Heart right ventricle (tissue), 16 donors: ENCODE measurements around the gene HIVEP3. TPM values are rescaled to one million over a fixed set of nuclear protein-coding genes. Genes with fewer than 3 reads are reported as not detected.

ENCODE experiments used
- ATAC-seq, 8 donors: fragments of 200-7000 bp; cut with Tn5 transposase; one replicate each; pipeline ENCODE4 v1.9.1; 2020; ENCODE audit warnings: mild to moderate bottlenecking in 8 of 8, moderate library complexity in 8 of 8, moderate number of reproducible peaks in 1 of 8
- DNase-seq, 2 donors: peaks; one replicate each; pipeline ENCODE4 v3.0.0-alpha.2; 2020
- H3K27ac ChIP-seq, 10 donors: fragments of 200-600 bp; sonication (generic) in 2 of 10; one replicate each; pipeline versions ENCODE4 v1.5.0 to v1.8.0; 2020 to 2022; ENCODE audit warnings: mild to moderate bottlenecking in 3 of 10
- H3K27me3 ChIP-seq, 7 donors: fragments of 200-600 bp; one replicate each; pipeline ENCODE4 v1.8.0; 2021 to 2022; ENCODE audit warnings: mild to moderate bottlenecking in 2 of 7
- H3K36me3 ChIP-seq, 9 donors: fragments of 200-600 bp; sonication (generic) in 1 of 9; one replicate each; pipeline versions ENCODE4 v1.5.0 to v1.8.0; 2020 to 2022; ENCODE audit warnings: mild to moderate bottlenecking in 2 of 9
- H3K4me1 ChIP-seq, 9 donors: fragments of 200-600 bp; sonication (generic) in 1 of 9; one replicate each; pipeline versions ENCODE4 v1.5.0 to v1.8.0; 2020 to 2022; ENCODE audit warnings: mild to moderate bottlenecking in 4 of 9
- H3K4me3 ChIP-seq, 10 donors: fragments of 200-600 bp; sonication (generic) in 2 of 10; one replicate each; pipeline versions ENCODE4 v1.5.0 to v1.8.0; 2020 to 2022; ENCODE audit warnings: mild to moderate bottlenecking in 7 of 10, moderate library complexity in 2 of 10
- H3K9me3 ChIP-seq, 11 donors: fragments of 200-600 bp in 10 of 11; sonication (generic) in 2 of 11; one replicate each; pipeline versions ENCODE4 v1.5.0 to v1.8.0; 2013 to 2022; ENCODE audit warnings: mild to moderate bottlenecking in 2 of 11, control low read depth in 1 of 11, moderate library complexity in 1 of 11
- CTCF ChIP-seq, 9 donors: fragments of 200-600 bp; sonication (generic) in 2 of 9; IDR thresholded peaks; one replicate each; pipeline versions ENCODE4 v1.5.0 to v1.8.0; 2021 to 2022; ENCODE audit warnings: antibody characterized with exemption in 9 of 9, mild to moderate bottlenecking in 5 of 9, moderate library complexity in 1 of 9
- WGBS, 2 donors: extraction: QIAGEN DNeasy Blood & Tissue Kit; methylation state at CpG; one replicate each; pipeline ENCODE4 v1.1.7; 2013; ENCODE audit warnings: inconsistent platforms in 1 of 2; 5-methylcytosine and 5-hydroxymethylcytosine counted together
- intact Hi-C, 10 donors: fragments of 100-400 bp; cut with DNase I; formaldehyde crosslinking; loops; one replicate each; pipeline versions ENCODE4 v1.11.1 to v1.14.2; 2022
- polyA plus RNA-seq, 2 donors: library from polyadenylated mRNA; stranded (reverse); fragments of 200-250 nt; gene quantifications; one replicate each; pipeline ENCODE4 v1.2.3, GENCODE V29; 2013
- total RNA-seq, 10 donors: library from RNA; stranded (reverse); fragmentation: NEBNext Ultra II Directional in 3 of 10; extraction: Animal tissue kit (Norgen Biotek cat#: 25700) in 3 of 10; gene quantifications; one replicate each; pipeline versions ENCODE4 v1.2.1 to v1.2.4, GENCODE V29; 2021 to 2023
- donor health status: Arrhythmogenic right ventricular cardiomyopathy.
- donor health status: ischemic (EF 13 %, LVEDD 7.1; RV severe dilation, severe dysfunction).
- donor health status: healthy with polysubstance abuse.
- donor health status: DM: no; HTN: yes; CAD: no.
- donor health status: DM: no; HTN: no; CAD: no.
- donor health status: ischemic (EF 25% LVEDD 6.9; RV normal size, moderate dysfunction).
- donor health status: ischemic (EF 25% LVEDD 5.7; RV mildly dilated, moderate dysfunction).
- donor health status: healthy.
- donor health status: DM: yes; HTN: yes; CAD: no.
- donor health status: Ischemic cardiomyopathy.
- donor health status: ischemic (EF 35%, LVEDD 5.7; RV mildly dilated, moderate dysfunction).
- donor health status: nonischemic (EF 11% LVEDD 7.7; RV severe dilation, severe dysfunction).
- donor health status: DM: yes; HTN: yes; CAD: no.
- donor health status: PGD.
- donor health status: ischemic (EF 29% LVEDD 5.4; RV normal size, mild dysfunction).
- donor health status: nonischemic (EF 23%, LVEDD 6.1; RV moderate dilation, normal function).

HIVEP3 gene
- total and polyA plus RNA-seq, 12 donors, result 2.6 to 7.5 (median 5.2) TPM

GRCh38 chr1:41483960-41484401 lies 434.7 kb downstream of the HIVEP3 start:
- no peak for TF ChIP-seq CTCF (IDR thresholded peaks at IDR 0.05)
- Histone ChIP-seq H3K27me3 (peaks cover 0 to 9% (median 0%) of the 10 kb centered on the region in 7 donors), H3K9me3 (no peaks in the 10 kb centered on the region), H3K36me3 (no peaks in the 10 kb centered on the region), H3K4me3 (peak overlapping the region in 1 of 10 donors; percentile 5), H3K4me1 (peaks cover 15 to 69% (median 39%) of the 10 kb centered on the region in 9 donors), H3K27ac (peak overlapping the region in 2 of 10 donors; percentile 22 to 61)
- DNase-seq (no peak), ATAC-seq (no peak)
- 68 to 72% methylated on average over 9 of the region's 9 CpGs for WGBS, 2 donors
- intact Hi-C loops, result no loop called here

- no peak for TF ChIP-seq CTCF (IDR thresholded peaks at IDR 0.05)
- intact Hi-C loops, result no loop called here
- 51 to 65% methylated on average over 21 of the region's 21 CpGs for WGBS, 2 donors
- Histone ChIP-seq H3K9me3 (no peaks in the 10 kb centered on the region), H3K4me3 (no peak overlapping the region), H3K27ac (peak overlapping the region in 5 of 10 donors; percentile 20 to 62 (median 51)), H3K4me1 (peaks cover 15 to 74% (median 47%) of the 10 kb centered on the region in 9 donors), H3K27me3 (peaks cover 0 to 9% (median 0%) of the 10 kb centered on the region in 7 donors), H3K36me3 (no peaks in the 10 kb centered on the region)
- peak in 1 of 2 donors; percentile 53 for DNase-seq
- ATAC-seq, result peak in 6 of 8 donors; percentile 15 to 53 (median 34)
Measured at GRCh38 chr1:41483001-41483850, 435.5 kb downstream of the HIVEP3 start.

GRCh38 chr1:41482001-41482765 lies 436.5 kb downstream of the HIVEP3 start:
- H3K4me1 ChIP-seq, result peaks cover 15 to 73% (median 43%) of the 10 kb centered on the region in 9 donors

More at GRCh38 chr1:41482001-41482765, 436.5 kb downstream of the HIVEP3 start:
- DNase-seq (peak in 1 of 2 donors; percentile 60), ATAC-seq (no peak)
- intact Hi-C loops, result no loop called here
- Histone ChIP-seq H3K4me3 (no peak overlapping the region), H3K27ac (peak overlapping the region in 5 of 10 donors; percentile 23 to 62 (median 51)), H3K27me3 (peaks cover 0 to 9% (median 0%) of the 10 kb centered on the region in 7 donors), H3K36me3 (no peaks in the 10 kb centered on the region), H3K9me3 (no peaks in the 10 kb centered on the region)
- TF ChIP-seq CTCF (IDR thresholded peaks at IDR 0.05), result no peak
- 49 to 59% methylated on average over 18 of the region's 18 CpGs for WGBS, 2 donors
